Activated B cell treated with CpG ODN at 0.5 μM for 24 hours (primary cell): ENCODE results near the gene TMEM26. TPM values are rescaled to one million over a fixed set of nuclear protein-coding genes. Genes with fewer than 3 reads are reported as not detected.

Source experiments
- ATAC-seq: fragments of 200-7000 bp; cut with Tn5 transposase; one replicate; pipeline ENCODE4 v1.10.0; 2021; ENCODE audit warnings: low read depth, mild to moderate bottlenecking, moderate library complexity
- CTCF ChIA-PET: fragments of 350-600 bp; sonication (Branson Sonifier 250); formaldehyde crosslinking; loops from one replicate; lab custom pipeline; 2021; ENCODE audit warnings: antibody characterized with exemption; lab: Charles Lee
- POLR2A ChIA-PET: fragments of 350-600 bp; sonication (Branson Sonifier 250); formaldehyde crosslinking; loops from one replicate; lab custom pipeline; 2021; ENCODE audit warnings: antibody characterized with exemption; lab: Charles Lee
- DNase-seq: peaks from one replicate; pipeline ENCODE4 v3.0.0; 2022
- H3K27ac Mint-ChIP-seq: one replicate; pipeline ENCODE4 v1.8.0; 2020; ENCODE audit warnings: mixed read lengths
- H3K27me3 Mint-ChIP-seq: one replicate; pipeline ENCODE4 v1.8.0; 2021; ENCODE audit warnings: mixed read lengths
- H3K36me3 Mint-ChIP-seq: one replicate; pipeline ENCODE4 v1.8.0; 2021; ENCODE audit warnings: low read depth, mixed read lengths
- H3K4me1 Mint-ChIP-seq: one replicate; pipeline ENCODE4 v1.8.0; 2021; ENCODE audit warnings: mixed read lengths
- H3K4me3 Mint-ChIP-seq: one replicate; pipeline ENCODE4 v1.8.0; 2020; ENCODE audit warnings: mild to moderate bottlenecking, mixed read lengths
- H3K9me3 Mint-ChIP-seq: one replicate; pipeline ENCODE4 v1.8.0; 2020; ENCODE audit warnings: mixed read lengths
- CTCF ChIP-seq: fragments of 200-600 bp; IDR thresholded peaks from one replicate; pipeline ENCODE4 v1.8.0; 2022; ENCODE audit warnings: antibody characterized with exemption, mild to moderate bottlenecking
- intact Hi-C: fragments of 100-400 bp; cut with micrococcal nuclease; formaldehyde crosslinking; loops from one replicate; pipeline ENCODE4 v1.15.1; 2024
- total RNA-seq: library from RNA; stranded (reverse); gene quantifications from 2 replicates; pipeline ENCODE4 v1.2.3, GENCODE V29; 2022

Gene TMEM26
- total RNA-seq, 1 donor from 2014 or later = not detected

GRCh38 chr10:61423178-61423577 is 30.0 kb downstream of the TMEM26 start:
- H3K4me1 Mint-ChIP-seq = no peaks in the 10 kb centered on the region
- no peaks in the 10 kb centered on the region for H3K36me3 Mint-ChIP-seq
- ChIA-PET CTCF (no interaction called here), POLR2A (no interaction called here)
- no peak for TF ChIP-seq CTCF
- intact Hi-C loops = no loop called here
- no peak for ATAC-seq
- H3K9me3 Mint-ChIP-seq = peaks cover 26% of the 10 kb centered on the region
- no peak overlapping the region for H3K4me3 Mint-ChIP-seq
- H3K27me3 Mint-ChIP-seq = no peaks in the 10 kb centered on the region
- DNase-seq = no peak
- H3K27ac Mint-ChIP-seq = no peak overlapping the region

DNA sequence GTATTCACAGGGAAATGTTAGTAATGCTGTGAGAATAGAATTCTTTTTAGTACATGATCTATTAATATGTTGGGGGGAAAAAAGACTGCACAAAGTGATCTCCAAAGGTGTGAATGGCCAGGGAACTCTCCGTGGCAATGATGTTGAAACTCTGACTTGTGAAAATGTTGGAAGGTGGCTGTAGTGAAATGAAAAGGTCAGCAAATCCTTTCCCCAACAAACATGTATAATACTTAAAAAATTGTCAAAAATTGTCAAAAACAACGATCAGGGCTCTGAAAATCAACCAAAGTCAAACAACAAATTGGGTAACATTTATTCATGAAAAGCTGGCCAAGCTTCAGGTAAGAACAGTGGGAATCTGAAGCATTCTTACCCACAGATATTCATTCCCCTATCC is 35.5 kb downstream of the TMEM26 start:
- POLR2A ChIA-PET = no interaction called here
- H3K4me1 Mint-ChIP-seq = no peaks in the 10 kb centered on the region
- H3K4me3 Mint-ChIP-seq = no peak overlapping the region
- no peak for TF ChIP-seq CTCF
- intact Hi-C loops = no loop called here
- CTCF ChIA-PET = no interaction called here
- H3K27me3 Mint-ChIP-seq = peaks cover 10% of the 10 kb centered on the region
- no peak overlapping the region for H3K27ac Mint-ChIP-seq
- H3K9me3 Mint-ChIP-seq = peaks cover 19% of the 10 kb centered on the region
- no peaks in the 10 kb centered on the region for H3K36me3 Mint-ChIP-seq
- no peak for DNase-seq
- no peak for ATAC-seq

DNA sequence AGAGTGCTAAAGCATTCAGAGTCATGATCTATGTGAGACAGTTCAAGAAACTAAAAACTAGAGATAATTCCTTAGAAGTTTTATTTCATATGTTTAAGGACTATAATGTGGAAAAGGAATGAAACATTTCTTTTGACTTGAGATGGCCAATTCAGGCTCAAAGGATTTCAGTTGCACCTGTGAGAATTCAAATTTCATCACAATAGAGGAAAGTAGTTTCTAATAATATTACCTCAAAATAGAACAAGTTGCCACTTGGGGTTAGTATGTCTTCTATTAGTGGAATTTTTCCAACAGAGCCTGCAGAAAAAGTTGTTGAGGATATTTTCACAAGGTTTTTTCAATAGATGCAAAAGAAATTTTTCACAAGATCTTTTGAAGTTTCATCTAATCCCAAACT is 37.4 kb downstream of the TMEM26 start:
- intact Hi-C loops = no loop called here
- CTCF ChIA-PET = no interaction called here
- Mint-ChIP-seq H3K27me3 (peaks cover 10% of the 10 kb centered on the region), H3K4me1 (no peaks in the 10 kb centered on the region), H3K4me3 (no peak overlapping the region), H3K27ac (no peak overlapping the region), H3K36me3 (no peaks in the 10 kb centered on the region), H3K9me3 (peaks cover 8% of the 10 kb centered on the region)
- no peak for TF ChIP-seq CTCF
- POLR2A ChIA-PET = no interaction called here
- ATAC-seq (no peak), DNase-seq (no peak)

GRCh38 chr10:61411706-61412105 is 41.5 kb downstream of the TMEM26 start:
- H3K27ac Mint-ChIP-seq = no peak overlapping the region
- H3K27me3 Mint-ChIP-seq = peaks cover 15% of the 10 kb centered on the region
- intact Hi-C loops = no loop called here
- no peak for DNase-seq
- TF ChIP-seq CTCF = no peak
- no peak overlapping the region for H3K4me3 Mint-ChIP-seq
- ChIA-PET CTCF (no interaction called here), POLR2A (no interaction called here)
- no peaks in the 10 kb centered on the region for H3K4me1 Mint-ChIP-seq
- ATAC-seq = no peak
- no peaks in the 10 kb centered on the region for H3K9me3 Mint-ChIP-seq
- H3K36me3 Mint-ChIP-seq = no peaks in the 10 kb centered on the region

DNA sequence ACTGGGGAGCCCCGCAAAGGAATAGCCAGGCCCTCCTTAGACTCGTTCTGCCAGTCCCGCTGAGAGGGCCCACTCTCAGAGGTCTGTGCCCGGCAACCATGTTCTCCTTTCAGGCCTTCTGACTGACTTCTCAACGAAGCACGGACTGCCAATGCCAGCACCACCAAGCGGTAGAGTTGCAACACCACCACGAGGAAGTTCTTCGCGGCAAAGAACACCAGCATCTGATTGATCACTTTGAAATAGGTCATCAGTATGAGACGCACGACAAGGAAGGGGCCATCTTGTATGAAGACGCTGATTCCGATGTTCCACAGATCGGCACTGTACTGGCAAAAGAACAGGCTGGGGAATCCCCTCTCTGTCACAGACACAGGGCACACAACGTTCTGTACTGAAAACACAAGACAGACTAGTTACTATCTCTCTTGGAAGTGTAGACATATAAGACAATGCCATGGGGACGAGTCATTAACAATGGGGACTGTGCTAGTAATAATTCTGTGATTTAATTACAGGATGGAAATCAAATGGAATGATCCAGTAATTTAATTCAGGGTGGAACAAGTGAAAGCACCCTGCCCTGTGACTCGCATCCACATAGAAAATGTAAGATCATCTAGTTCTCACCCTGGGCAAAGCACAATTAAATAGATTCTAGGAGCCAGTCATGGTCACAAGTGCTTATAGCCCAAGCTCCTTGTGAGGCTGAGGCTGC is 42.7 kb downstream of the TMEM26 start:
- H3K27me3 Mint-ChIP-seq = peaks cover 13% of the 10 kb centered on the region
- POLR2A ChIA-PET = no interaction called here

More for the DNA sequence above, 42.7 kb downstream of the TMEM26 start:
- ATAC-seq (no peak), DNase-seq (no peak)
- H3K36me3 Mint-ChIP-seq = no peaks in the 10 kb centered on the region
- intact Hi-C loops = no loop called here
- H3K27ac Mint-ChIP-seq = no peak overlapping the region
- CTCF ChIA-PET = no interaction called here
- no peak for TF ChIP-seq CTCF
- H3K4me1 Mint-ChIP-seq = no peaks in the 10 kb centered on the region
- H3K4me3 Mint-ChIP-seq = no peak overlapping the region
- H3K9me3 Mint-ChIP-seq = no peaks in the 10 kb centered on the region
